ENCODE data around the gene FOXP3. TPM values are rescaled to one million over a fixed set of nuclear protein-coding genes. Genes with fewer than 3 reads are reported as not detected.

The FOXP3 gene
- total and polyA plus RNA-seq, 2 of the 8 experiments (the other 6 are each of a cell fraction or from before 2014, with no cell fraction given): 0.37 to 0.54 TPM

GRCh38 chrX:49286581-49286980, 22.1 kb upstream of the FOXP3 start (continued):
- no peak for TF ChIP-seq CHD7 (IDR thresholded peaks at IDR 0.05; ENCODE audit: insufficient replicate concordance, low read length)

All from H1 (cell line).